Endothelial cell of umbilical vein (primary cell): ENCODE data around the gene GRM4. TPM values are rescaled to one million over a fixed set of nuclear protein-coding genes. Genes with fewer than 3 reads are reported as not detected.

Experiments
- BruUV-seq: library from RNA; stranded (reverse); fragments of 400-500 nt; replicated peaks from 2 replicates; lab custom pipeline; 2021; lab: Mats Ljungman, UMichigan
- CTCF ChIA-PET: fragments of 300-600, 350-600 bp; sonication (Branson Sonifier 250); formaldehyde crosslinking; loops from one replicate; lab custom pipeline; 2021; ENCODE audit warnings: antibody characterized with exemption, inconsistent platforms; lab: Charles Lee
- POLR2A ChIA-PET: fragments of 300-600, 350-600 bp; sonication (Branson Sonifier 250); formaldehyde crosslinking; loops from one replicate; lab custom pipeline; 2021; ENCODE audit warnings: antibody characterized with exemption, inconsistent platforms; lab: Charles Lee
- DNase-seq: peaks from one replicate; pipeline ENCODE4 v3.0.0-alpha.2; 2011; ENCODE audit warnings: low read depth, low spot score
- FAIRE-seq: peaks from 2 replicates; lab custom pipeline; 2011; peaks lifted over from hg19 to GRCh38; lab: Jason Lieb, UNC
- H2AFZ ChIP-seq: 2 replicates; pipeline ENCODE4 v1.6.0; 2012; ENCODE audit warnings: low read depth, low read length, control low read depth, inconsistent platforms
- H3K27ac ChIP-seq: 2 replicates; pipeline ENCODE4 v1.5.1; 2011; ENCODE audit warnings: low read depth, mild to moderate bottlenecking, control low read depth, low read length, moderate library complexity; ENCODE audit not compliant: insufficient read depth
- H3K27me3 ChIP-seq, 2 experiments: 2 replicates each; pipeline versions ENCODE4 v1.6.0 to v1.6.1; 2011; ENCODE audit warnings: low read length in 2 of 2, mixed read lengths in 1 of 2; ENCODE audit not compliant: control insufficient read depth in 2 of 2, insufficient read depth in 2 of 2
- H3K36me3 ChIP-seq, 2 experiments: 2 replicates in 1 of 2; 3 replicates in 1 of 2; pipeline ENCODE4 v1.5.1; 2011; ENCODE audit warnings: low read length in 2 of 2, mild to moderate bottlenecking in 1 of 2, moderate library complexity in 1 of 2; ENCODE audit not compliant: control insufficient read depth in 2 of 2, insufficient read depth in 2 of 2; ENCODE audit errors: extremely low read depth in 1 of 2
- H3K4me1 ChIP-seq: 3 replicates; pipeline ENCODE4 v1.5.1; 2011; ENCODE audit warnings: mild to moderate bottlenecking, low read length; ENCODE audit not compliant: control insufficient read depth, insufficient read depth; ENCODE audit errors: extremely low read depth
- H3K4me2 ChIP-seq: 2 replicates; pipeline ENCODE4 v1.6.1; 2011; ENCODE audit warnings: low read length, control low read depth, mixed read lengths; ENCODE audit not compliant: insufficient read depth
- H3K4me3 ChIP-seq, 3 experiments: fragments of 200-600 bp in 1 of 3; sonication (generic), shearing (Covaris generic) in 1 of 3; replicated peaks in 1 of 3; 2 replicates each; pipeline ENCODE4 v1.5.1; 2011 to 2016; ENCODE audit warnings: control low read depth in 3 of 3, low read length in 3 of 3, mild to moderate bottlenecking in 2 of 3, inconsistent platforms in 1 of 3, low read depth in 1 of 3, moderate library complexity in 1 of 3; ENCODE audit not compliant: insufficient read depth in 1 of 3
- H3K79me2 ChIP-seq: 2 replicates; pipeline ENCODE4 v1.6.0; 2012; ENCODE audit warnings: low read length, inconsistent platforms; ENCODE audit not compliant: control insufficient read depth, insufficient read depth
- H3K9ac ChIP-seq: replicated peaks from 2 replicates; pipeline ENCODE3; 2011; ENCODE audit warnings: low read length, control low read depth; ENCODE audit not compliant: insufficient read depth; ENCODE audit errors: extremely low read depth
- H3K9me1 ChIP-seq: replicated peaks from 3 replicates; pipeline ENCODE4 v1.6.0; 2011; ENCODE audit warnings: mild to moderate bottlenecking, low read length; ENCODE audit not compliant: control insufficient read depth, insufficient read depth; ENCODE audit errors: extremely low read depth
- H3K9me3 ChIP-seq: replicated peaks from 2 replicates; pipeline ENCODE4 v1.5.1; 2012; ENCODE audit warnings: low read length, inconsistent platforms; ENCODE audit not compliant: control insufficient read depth, insufficient read depth
- H4K20me1 ChIP-seq: replicated peaks from 2 replicates; pipeline ENCODE3; 2011; ENCODE audit warnings: mild to moderate bottlenecking, low read length; ENCODE audit not compliant: control insufficient read depth, insufficient read depth; ENCODE audit errors: extremely low read depth
- EZH2 ChIP-seq: IDR thresholded peaks from 2 replicates; pipeline ENCODE4 v1.6.1; 2012; ENCODE audit warnings: borderline replicate concordance, low read depth, mild to moderate bottlenecking, moderate library complexity, low read length, inconsistent platforms; ENCODE audit not compliant: severe bottlenecking
- FOS ChIP-seq: IDR thresholded peaks from 2 replicates; pipeline ENCODE4 v1.6.1; 2011; ENCODE audit warnings: mild to moderate bottlenecking, low read length, moderate library complexity, borderline replicate concordance; ENCODE audit not compliant: insufficient read depth
- GATA2 ChIP-seq: IDR thresholded peaks from 2 replicates; pipeline ENCODE4 v1.7.0; 2011; ENCODE audit warnings: low read depth, mild to moderate bottlenecking, moderate library complexity, mixed read lengths, low read length; ENCODE audit not compliant: insufficient read length, insufficient read depth
- JUN ChIP-seq: IDR thresholded peaks from 2 replicates; pipeline ENCODE4 v1.6.1; 2011; ENCODE audit warnings: borderline replicate concordance, low read depth; ENCODE audit not compliant: insufficient read length, insufficient read depth
- MYC ChIP-seq: IDR thresholded peaks from one replicate; pipeline ENCODE4 v1.6.1; 2011; ENCODE audit warnings: mild to moderate bottlenecking, low read depth, low read length
- POLR2A ChIP-seq: IDR thresholded peaks from 2 replicates; pipeline ENCODE4 v1.6.1; 2012; ENCODE audit warnings: low read depth, mild to moderate bottlenecking, control low read depth, low read length
- POLR2AphosphoS5 ChIP-seq: IDR thresholded peaks from 2 replicates; pipeline ENCODE4 v1.6.1; 2012; ENCODE audit warnings: low read depth, mild to moderate bottlenecking, control low read depth, low read length, moderate library complexity; ENCODE audit not compliant: insufficient read depth
- dilution Hi-C: fragments of 300-500 bp; cut with MboI; formaldehyde crosslinking; loops from one replicate; pipeline ENCODE4 v1.15.0; 2019; ENCODE audit warnings: low sequenced_read_pairs; ENCODE audit not compliant: extremely low pct_ligation_motif_present
- intact Hi-C: fragments of 100-400 bp; cut with micrococcal nuclease; formaldehyde crosslinking; loops from one replicate; pipeline ENCODE4 v1.10.0; 2022
- polyA plus RNA-seq, 4 experiments: library from polyadenylated mRNA; depleted of rRNA in 3 of 4; stranded (reverse) in 3 of 4; unstranded in 1 of 4; fragments of >200 nt; gene quantifications; 2 replicates each; pipeline versions ENCODE4 v1.2.1 to v1.2.3, GENCODE V29; 2011 to 2012; ENCODE audit warnings: missing spikeins in 1 of 4
- total RNA-seq: library from RNA; stranded (reverse); gene quantifications from 2 replicates; pipeline ENCODE4 v1.2.3, GENCODE V29; 2021
- TF ChIP-seq, protein P1 (sequence below): IDR thresholded peaks from 2 replicates; pipeline ENCODE4 v1.6.1; 2011; ENCODE audit not compliant: insufficient read depth, insufficient read length
- TF ChIP-seq, protein P2 (sequence below), 2 donors: IDR thresholded peaks; 1 replicate in 1 of 2; 2 replicates in 1 of 2; pipeline ENCODE4 v1.5.1; 2011; ENCODE audit warnings: low read length in 2 of 2, mild to moderate bottlenecking in 2 of 2, moderate library complexity in 2 of 2, control low read depth in 1 of 2, inconsistent platforms in 1 of 2, low read depth in 1 of 2; ENCODE audit not compliant: insufficient read depth in 1 of 2; ENCODE audit errors: extremely low read depth in 1 of 2

The GRM4 gene
- total and polyA plus RNA-seq, 2 donors (not counting 3 experiments of a cell fraction or from before 2014, with no cell fraction given) = 0.03 TPM; not detected in 1

DNA sequence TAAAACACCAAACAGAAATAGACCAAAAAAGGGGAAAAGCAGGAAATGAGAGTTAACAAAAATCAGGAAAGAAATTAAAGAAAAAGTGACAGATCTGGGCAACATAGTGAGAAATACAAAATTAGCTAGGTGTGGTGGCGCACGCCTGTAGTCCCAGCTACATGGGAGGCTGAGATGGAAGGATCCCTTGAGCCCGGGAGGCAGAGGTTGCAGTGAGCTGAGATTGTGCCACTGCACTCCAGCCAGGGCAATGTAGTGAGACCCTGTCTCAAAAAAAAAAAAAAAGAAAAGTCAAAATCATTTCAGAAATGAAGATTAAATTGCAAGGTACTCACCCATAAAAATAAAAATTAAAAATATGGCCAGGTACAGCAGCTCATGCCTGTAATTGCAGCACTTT lies 13.0 kb upstream of the GRM4 start:
- Histone ChIP-seq H3K27ac (no peak overlapping the region), H3K4me2 (no peak overlapping the region), H3K36me3 (no peaks in the 10 kb centered on the region), H4K20me1 (no peaks in the 10 kb centered on the region), H3K4me3 (no peak overlapping the region), H3K27me3 (peaks cover 5 to 7% of the 10 kb centered on the region in 2 experiments), H2AFZ (no peak overlapping the region), H3K79me2 (no peaks in the 10 kb centered on the region), H3K9ac (no peak overlapping the region), H3K9me3 (no peaks in the 10 kb centered on the region), H3K4me1 (no peaks in the 10 kb centered on the region), H3K9me1 (no peaks in the 10 kb centered on the region)
- CTCF ChIA-PET = interaction anchor here (2.0 to 10.0 kb wide), 2 partner anchors 105 to 256 kb away, joined by 7 to 245 read pairs; no protein-coding TSS in a partner anchor
- POLR2A ChIA-PET = no interaction called here
- dilution Hi-C loops (no loop called here), intact Hi-C loops (no loop called here)
- FAIRE-seq (no peak), DNase-seq (no peak)
- no peak for TF ChIP-seq GATA2
- TF ChIP-seq EZH2 = no peak
- TF ChIP-seq POLR2AphosphoS5 = no peak
- TF ChIP-seq JUN = no peak
- TF ChIP-seq MYC = no peak
- no peak for TF ChIP-seq FOS
- TF ChIP-seq, protein P1, sequence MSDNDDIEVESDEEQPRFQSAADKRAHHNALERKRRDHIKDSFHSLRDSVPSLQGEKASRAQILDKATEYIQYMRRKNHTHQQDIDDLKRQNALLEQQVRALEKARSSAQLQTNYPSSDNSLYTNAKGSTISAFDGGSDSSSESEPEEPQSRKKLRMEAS = no peak
- no peak for TF ChIP-seq POLR2A
- TF ChIP-seq, protein P2, sequence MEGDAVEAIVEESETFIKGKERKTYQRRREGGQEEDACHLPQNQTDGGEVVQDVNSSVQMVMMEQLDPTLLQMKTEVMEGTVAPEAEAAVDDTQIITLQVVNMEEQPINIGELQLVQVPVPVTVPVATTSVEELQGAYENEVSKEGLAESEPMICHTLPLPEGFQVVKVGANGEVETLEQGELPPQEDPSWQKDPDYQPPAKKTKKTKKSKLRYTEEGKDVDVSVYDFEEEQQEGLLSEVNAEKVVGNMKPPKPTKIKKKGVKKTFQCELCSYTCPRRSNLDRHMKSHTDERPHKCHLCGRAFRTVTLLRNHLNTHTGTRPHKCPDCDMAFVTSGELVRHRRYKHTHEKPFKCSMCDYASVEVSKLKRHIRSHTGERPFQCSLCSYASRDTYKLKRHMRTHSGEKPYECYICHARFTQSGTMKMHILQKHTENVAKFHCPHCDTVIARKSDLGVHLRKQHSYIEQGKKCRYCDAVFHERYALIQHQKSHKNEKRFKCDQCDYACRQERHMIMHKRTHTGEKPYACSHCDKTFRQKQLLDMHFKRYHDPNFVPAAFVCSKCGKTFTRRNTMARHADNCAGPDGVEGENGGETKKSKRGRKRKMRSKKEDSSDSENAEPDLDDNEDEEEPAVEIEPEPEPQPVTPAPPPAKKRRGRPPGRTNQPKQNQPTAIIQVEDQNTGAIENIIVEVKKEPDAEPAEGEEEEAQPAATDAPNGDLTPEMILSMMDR (IDR thresholded peaks at IDR 0.05; ENCODE audit: extremely low read depth in 1 of 2, insufficient read depth in 1 of 2, low read depth in 1 of 2, low read length in 2 of 2) = no peak
- BruUV-seq = no TSS peak
